GM04503 (cell line): Measurements from ENCODE around the gene VAC14.

Source experiments
- DNase-seq: peaks from one replicate; pipeline ENCODE4 v3.0.0-alpha.2; 2012; ENCODE audit warnings: low read depth

Gene VAC14

DNA sequence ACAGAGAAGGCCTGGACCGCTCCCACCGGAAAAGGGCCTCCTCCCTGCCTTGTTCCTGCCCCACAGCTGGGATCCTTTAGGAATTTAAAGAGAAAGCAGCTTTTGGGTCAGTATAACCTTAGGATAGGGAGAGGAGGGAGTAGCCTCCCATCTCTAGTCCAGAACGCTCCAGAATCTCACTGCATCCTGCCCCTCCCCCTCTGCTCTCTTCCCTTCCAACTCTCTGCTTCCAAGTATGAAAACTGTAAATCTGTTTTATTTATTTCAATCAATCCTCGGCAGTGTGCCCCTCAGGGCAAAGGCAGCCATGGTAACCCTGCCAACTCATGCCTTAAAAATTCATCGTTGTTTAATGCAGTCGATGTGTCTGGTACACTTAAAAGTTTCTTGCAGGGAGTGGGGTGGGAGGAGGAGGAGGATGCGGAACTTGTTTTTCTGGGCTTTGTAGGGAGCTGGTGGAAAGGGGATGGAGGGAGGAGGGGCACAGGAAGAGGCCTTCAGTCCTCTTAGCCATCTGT, 94.0 kb downstream of the VAC14 start:
- DNase-seq = peak; percentile 94

DNA sequence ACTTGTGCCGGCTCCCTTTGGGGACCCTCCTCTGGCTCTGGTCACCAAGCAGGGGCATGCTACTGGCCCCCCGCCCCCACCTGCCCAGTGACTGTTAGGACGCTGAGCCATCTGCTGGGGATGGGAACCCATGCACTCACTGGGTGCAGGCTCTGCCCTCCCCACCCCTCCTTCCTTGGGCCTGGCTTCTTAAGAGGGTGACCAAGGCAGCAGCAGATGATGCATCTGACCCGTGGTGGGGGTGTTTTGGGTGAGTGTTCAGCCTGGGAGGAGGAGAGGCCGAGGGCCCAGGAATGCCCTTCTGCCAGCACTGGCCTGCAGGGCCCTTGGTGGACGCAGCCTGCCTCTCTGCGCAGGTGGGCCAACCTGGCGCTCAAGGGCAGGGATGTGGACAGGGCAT, 95.9 kb downstream of the VAC14 start:
- no peak for DNase-seq

DNA sequence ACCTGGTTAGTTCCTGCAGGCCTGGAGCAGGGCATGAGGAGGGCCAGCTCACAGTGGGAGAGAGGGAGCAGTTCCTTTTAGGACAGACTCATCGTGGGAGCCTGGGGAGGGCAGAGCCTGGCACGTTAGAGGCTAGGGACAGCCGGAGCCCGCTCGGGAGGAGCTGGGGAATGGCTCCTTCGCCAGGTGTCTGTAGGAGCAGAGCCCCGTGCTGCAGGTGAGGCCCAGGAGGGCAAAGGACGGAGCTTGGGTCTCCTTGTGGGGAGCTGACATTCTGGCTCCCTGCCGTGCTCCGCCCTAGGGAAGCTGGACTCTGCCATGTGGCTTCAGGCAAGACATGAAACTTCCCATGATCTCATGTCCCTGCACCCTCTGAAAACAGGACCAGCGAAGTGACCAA, 96.4 kb downstream of the VAC14 start:
- DNase-seq = no peak

DNA sequence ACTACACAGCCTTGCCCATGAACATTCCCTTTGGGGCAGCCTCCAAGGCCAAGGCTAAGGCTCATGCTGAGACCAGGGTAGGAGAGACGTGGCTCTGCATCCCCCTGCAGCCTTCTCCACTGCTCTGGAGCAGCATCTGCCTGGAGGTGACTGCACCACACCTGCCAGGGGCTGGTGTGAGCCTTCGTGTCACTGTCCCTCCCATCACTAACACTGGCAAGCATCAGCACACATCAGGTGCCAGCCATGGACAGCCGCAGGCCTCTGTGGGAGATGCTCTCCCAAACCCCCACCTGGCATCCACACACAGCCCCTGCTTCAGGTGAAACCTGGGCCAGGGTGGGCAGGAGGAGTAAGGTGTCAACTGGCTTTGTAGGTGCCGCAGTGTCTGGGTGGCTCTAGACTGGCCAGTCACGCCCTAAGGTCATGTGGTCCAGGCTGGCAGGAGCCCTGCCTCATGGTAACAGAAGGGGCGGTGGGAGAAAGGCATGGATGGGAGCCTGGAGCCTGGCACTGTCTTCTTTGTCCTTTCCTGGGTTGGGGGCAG, 97.0 kb downstream of the VAC14 start:
- DNase-seq = no peak

DNA sequence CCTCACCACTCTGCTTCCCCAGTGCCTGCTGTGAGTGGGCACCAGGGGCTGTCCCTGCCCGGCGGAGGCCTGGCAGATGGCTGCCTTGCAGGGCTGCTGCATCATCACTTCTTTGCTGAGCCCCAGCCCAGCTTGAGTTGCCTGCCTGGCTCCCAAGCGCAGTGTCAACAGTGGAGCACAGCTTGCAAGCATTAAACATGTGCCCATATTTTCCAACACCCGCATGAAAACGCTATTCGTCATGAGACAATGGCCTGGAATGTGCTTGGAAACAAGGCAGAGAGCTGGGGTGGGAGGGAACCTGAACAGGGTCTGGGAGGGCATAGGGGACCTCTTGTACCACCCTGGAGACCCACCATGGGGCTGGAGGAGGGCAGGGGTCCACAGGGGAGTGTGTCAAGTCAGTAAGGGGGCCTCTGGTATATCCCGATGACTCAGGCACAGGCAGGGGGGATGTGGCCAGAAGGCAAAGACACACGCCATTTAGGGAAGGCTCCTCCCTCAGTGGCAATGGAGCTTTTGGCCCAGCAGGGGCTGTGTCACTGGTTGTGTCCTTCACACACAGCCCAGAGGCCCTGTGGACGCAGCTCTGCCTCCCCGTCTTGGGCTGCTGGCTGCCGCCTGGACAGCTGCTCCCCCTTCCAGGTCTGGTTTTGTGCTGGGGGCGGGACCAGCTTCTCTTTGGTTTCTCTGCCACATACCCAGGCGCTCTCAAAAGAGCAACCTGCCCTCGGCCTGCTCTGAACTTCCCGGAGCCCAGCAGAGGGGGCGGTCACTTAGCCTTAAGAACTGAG, 97.7 kb downstream of the VAC14 start:
- peak; percentile 94 for DNase-seq

DNA sequence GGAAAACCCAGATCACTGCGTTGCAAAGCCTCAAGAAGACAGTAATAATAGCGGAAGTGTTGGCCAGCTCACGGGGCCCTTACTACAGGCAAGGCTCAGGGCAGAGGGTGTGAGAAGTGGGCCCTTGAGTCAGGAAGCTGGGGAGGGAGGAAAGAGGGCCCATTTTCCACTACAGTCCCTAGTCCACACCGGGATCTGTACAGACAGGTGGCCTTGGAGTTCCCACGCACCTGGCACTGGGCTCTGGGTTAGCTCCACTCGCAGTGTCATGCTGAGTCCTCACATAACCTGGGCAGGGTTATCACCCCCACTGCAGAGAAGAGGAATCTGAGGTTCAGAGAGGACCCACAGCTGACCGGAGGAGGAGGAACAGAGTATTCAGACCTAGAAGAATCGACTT, 98.3 kb downstream of the VAC14 start:
- DNase-seq = no peak

DNA sequence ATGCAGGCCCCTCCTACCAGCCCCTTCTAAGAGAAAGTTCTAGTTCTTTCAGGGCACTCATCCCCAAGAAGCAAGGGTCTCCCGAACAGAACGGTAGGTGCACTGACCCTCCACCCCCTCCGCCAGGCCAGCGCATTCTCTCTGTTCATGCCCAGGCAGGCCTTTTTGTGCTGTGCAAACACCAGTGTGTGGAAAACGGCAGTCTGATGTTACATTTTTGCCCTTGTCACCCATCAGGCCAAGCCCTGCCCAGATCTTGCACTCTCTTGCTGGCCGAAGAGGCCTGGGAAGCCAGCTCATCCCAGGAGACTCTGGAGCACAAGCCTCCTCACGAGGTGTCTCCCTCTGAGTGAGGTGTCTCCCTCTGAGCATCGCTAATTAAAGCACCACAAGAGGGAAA, 99.0 kb downstream of the VAC14 start:
- DNase-seq = no peak

DNA sequence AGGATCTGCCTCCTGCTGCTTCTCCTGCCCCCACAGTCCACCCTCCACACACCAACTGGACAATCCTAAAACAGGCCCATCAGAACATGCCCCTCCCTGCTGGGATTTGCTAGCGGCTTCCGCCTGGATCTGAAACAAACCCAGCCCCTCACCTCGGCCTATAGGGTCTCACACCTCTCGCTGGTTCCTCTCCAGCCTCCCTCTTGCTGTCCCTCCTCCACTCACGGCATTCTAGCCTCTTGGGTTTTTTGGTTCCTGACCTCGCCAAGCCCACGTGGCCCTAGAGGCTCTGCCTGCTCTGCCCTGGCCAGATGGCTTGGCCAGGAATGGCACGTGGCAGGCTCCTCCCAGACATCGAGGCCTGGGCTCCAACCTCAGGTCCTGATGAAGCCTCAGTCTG, 99.4 kb downstream of the VAC14 start:
- DNase-seq = no peak

DNA sequence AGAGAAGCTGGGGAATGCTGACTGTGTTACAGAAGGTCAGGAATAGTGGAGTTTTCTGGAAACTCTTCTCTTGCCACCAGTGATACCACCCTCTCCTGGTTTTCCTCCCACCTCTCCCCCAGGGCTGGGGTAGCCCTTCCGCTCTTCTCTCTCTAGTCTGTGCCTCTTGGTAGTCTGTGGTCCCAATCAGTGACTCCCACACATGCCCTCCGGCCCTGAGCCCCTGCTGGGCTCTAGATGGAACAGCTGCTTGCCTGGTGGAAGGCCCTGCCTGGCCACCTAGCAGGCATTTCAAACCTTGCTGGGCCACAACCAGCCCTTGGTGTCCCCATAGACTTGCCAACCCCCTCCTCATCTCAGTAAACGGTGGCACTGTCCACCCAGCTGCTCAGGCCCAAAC, 99.9 kb downstream of the VAC14 start:
- no peak for DNase-seq

DNA sequence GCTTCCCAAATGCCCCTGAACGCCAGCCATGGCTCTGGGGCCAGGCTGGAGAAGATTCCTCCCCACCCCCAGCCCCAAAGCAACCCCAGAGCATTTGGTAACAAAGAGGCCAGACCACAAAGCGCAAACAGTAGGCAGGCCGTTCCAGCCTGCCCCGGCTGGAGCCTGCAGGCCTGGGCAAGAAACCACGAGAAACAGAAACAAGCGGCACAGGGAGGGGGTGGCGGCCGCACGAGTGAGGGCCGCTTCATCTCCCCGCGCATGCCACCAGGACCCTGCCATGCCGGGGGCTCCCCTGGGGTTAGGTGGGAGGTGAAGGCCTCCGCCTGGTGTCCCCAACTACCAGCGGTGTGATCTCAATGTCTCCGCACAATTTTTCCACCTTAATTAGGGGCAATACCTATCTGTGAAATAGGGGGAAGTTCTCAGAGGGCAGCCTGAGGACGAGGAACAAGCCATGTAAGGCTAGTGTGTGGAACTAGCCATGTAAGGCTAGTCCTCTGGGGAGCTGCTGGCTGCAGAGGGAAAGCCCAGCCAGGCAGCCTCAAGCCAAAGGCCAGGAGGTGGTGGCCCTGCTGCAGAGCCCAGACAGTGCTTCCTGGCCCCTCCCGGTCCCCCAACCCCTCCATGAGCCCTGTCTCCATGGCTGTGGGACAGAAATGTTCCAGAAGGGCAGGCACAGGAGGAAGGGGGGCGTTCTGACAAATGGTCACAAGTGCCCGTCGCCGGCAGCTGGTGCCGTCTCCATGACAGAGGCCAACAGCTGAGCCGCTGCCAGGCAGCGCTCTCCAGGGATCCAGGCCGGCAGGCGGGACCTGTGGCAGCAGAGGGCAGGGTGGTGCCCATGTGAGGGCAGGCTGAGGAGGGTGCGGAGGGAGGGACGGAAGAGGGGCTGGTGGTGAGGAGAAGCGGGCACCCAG, 100.6 kb downstream of the VAC14 start:
- DNase-seq = no peak

DNA sequence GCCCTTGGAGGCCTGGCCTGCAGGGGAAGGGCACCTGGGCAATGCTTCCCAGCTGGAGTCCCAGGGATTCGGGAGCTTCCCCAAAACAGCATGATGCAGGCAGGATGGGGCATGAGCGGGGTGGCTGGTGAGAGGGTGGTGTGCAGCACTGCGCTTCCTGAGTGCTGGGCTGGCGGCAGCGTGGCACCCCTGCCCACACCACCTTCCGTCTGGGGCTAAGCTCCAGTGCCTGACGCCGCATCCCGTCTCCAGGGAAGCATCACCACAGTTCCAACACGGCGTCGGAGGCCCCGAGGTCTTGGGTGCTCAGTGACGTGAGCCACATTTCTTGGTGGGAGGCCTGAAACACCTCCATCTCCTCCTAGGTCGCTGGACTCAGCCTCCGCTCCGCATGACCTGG, 101.3 kb downstream of the VAC14 start:
- no peak for DNase-seq

DNA sequence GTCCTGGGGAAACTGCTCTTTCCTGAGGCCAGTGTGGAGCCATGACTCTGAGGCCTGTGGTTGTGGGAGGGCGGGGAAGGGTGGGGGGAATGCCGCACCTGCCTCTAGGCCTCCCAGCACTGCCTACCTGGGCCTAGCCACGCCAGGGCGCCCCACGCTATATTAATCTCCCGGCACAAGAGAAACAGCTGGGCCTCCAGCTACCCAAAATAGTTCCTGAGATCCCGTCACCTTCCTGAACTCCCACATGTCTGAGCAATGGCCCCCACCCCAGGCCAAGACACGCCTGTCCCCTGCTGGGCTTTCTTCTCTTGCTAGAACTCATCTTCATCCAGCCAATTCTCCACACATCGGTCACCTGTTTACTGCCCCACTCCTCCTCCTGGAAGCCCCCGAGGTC, 102.1 kb downstream of the VAC14 start:
- DNase-seq = no peak

DNA sequence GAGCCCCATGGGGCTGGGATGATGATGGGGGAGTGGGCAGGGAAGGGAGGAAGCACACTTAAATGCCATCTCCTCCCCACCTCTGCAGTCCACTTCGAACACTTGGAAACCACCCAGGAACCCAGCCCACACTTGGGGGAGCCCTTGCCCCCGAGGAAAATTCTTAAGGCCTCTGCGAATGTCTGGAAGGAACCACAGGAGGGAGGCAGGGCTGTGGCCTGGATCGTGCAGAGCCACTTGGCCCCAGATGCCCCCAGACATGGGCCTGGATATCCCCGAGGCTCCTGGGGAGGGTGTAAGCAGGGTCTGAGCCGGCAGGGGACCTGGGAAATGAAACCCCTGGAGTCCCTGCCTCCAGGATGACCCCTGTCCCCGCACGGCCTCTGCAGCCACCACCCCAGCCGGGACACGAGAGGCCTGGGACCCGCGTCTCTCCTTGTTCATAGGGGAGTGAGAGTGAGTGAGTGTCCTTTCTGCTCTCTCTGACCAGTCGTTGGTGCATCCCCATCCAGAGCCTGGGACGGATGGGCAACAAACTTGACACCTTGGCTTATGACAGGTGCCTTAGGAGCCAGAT, 103.3 kb downstream of the VAC14 start:
- no peak for DNase-seq

DNA sequence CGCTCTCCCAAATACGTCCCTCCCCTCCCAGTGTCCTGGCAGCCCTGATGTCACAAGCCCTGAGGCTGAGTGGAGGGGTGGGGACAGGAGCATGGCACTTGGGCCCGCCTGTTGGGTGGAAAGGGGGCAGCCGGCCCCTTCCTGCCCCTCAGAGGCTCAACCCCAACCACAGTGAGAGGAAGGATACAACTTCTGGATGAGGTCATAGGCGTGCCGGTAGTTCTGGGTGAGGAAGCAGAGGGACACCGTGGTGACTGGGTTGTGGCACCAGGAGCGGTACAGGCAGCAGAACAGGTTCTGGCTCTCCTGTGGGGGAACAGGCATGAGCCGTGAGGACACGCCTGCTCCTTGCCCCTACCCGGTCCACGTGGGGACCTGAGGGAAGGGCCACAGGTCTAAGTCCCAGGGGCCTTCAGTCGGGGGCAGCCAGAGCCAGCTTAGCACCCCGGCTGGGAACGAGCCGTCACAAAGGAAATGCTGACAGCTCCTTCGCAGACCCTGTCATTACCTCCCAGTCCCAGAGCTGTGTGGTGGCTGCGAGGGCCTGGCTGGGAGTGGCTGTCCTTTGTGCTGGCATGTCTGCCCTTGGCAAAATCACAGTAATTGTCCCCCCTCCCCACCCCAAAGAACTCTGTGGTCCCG, 103.9 kb downstream of the VAC14 start:
- DNase-seq = no peak

DNA sequence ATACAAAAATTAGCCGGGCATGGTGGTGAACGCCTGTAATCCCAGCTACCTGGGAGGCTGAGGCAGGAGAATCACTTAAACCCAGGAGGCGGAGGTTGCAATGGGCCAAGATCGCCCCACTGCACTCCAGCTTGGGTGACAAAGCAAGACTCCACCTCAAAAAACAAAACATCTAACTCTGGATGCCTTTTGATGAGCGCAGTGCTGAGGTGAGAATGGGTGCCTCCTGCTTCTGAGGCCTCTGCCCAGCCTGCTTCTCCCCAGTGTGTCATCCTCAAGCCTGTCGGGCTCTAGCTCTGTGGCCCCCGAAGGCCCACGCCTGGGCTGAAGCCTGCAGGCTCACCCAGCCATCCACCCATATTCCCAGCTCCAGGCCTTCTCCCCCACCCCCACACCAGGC, 104.6 kb downstream of the VAC14 start:
- DNase-seq = no peak

DNA sequence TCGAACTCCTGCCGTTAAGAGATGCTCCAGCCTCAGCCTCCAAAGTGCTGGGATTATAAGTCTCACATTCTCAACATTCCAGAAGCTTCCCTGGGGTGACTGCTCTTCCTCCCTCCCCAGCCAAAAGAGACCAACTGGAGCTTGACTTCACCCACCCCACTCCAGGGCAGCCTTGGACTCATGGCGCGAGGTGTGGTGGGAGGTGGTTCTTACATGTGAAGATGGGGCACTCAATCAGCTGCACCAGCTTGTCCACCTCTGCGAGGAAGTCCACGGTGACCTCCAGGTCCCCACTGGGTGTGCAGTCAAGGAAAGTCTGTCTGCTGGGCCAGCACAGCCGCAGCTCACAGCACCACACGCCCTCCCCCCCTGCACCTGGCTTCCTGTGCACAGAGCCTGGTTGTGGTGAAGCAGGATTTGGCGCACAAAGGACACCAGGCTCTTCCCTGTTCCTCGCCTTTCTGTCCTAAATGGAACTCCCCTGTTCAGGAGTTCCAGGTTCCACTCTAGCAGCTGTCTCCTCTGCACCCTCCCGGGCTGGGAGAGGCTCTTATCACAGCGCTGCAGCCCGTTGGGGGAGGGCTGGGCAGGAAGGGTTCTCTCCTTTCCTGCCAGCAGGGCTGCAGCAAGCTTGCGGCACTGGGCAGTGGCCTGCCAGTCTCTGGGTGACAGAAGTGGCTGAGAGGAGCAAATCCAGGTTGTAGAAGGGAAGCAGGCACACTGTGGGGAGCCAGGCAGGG, 105.5 kb downstream of the VAC14 start:
- DNase-seq = no peak

DNA sequence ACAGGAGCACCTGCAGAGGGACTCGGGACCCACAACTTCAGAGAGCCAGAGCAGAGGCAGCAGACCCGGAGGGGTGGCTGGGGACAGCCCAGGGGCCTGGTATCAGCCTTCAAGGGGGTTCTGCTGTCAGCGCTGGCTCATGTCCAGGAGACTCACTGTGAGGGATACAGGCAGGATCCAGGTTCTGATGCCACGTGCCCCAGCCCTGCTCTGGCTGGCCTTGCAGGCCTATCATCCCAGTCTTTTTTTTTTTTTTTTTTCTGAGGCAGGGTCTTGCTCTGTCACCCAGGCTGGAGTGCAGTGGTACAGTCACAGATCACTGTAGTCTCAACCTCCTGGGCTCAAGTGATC, 106.1 kb downstream of the VAC14 start:
- DNase-seq = no peak

DNA sequence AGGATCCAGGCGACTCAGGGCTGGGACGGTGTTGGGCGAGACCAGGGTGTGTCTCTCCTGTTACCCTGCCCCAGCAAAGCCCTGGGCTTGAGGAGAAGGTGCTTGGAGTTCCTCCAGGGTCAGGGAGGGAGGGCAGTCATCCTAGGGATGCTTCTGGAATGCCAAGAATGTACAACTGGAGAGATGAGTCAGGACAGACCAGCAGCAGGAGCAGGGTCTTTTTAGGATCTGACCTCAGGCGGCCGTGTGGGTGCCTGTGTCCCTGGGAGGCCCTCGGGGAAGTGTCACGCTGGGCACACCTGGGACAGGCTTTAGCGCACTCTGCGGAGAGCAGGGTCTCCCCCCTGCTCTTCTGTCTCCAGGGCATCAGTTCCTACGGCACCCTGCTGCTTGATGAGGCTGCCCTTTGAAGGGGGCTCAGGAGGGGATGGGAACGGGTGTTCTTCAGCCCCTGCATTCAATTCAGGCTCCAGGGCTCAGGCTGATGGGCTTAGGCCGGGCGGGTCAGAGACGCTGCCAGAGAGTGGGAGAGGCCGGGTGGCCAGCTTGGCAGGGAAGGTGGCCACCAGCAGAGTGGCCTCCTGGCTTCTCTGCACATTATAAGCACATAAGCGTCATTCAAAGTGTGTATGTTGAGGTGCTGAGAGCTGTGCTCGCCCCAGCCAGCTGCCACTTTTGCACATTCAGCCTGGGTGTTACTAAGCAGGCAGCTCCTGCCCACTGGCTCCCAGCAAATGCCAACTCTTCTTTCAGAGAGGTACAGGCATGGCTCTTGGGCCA, 106.7 kb downstream of the VAC14 start:
- peak; percentile 88 for DNase-seq

DNA sequence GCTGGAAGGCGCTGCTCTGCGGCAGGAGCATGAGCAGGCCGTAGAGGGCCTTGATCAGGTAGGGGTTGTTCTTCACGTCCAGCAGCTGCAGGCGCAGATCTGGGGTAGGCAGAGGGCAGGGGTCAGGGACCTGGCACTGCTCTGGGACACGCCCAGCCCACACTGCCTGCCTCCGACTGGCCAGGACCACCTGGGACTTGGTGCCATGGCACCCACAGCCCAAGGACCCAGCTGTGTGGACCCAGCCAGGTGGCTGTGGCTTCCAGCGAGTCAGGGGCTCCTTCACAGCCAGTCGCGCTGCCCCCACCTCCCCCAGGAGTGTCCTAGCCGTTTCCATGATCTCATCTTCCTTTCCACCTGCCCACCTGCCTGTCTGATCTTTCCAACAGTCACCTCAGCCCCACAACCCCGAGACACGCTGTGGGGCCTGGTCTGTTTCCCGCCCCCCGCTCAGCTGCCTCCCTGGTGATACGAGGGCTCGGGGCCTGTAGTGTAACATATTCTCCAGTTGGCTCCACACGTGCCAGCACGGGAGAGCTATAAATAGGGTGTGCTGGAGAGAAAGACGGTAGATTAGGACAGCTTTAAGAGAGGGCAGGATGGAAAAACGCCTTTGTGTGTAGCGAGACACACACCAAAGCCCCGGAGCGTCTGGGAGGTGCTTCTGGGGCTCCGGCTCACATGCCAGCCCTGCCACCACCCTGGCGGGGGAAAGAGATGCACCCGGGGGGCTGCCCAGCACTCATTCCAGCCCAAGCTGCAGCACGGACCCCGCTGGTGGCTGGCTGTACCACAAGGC, 107.9 kb downstream of the VAC14 start:
- no peak for DNase-seq
